ENCODE measurements around the gene RABGAP1.

The RABGAP1 gene

DNA sequence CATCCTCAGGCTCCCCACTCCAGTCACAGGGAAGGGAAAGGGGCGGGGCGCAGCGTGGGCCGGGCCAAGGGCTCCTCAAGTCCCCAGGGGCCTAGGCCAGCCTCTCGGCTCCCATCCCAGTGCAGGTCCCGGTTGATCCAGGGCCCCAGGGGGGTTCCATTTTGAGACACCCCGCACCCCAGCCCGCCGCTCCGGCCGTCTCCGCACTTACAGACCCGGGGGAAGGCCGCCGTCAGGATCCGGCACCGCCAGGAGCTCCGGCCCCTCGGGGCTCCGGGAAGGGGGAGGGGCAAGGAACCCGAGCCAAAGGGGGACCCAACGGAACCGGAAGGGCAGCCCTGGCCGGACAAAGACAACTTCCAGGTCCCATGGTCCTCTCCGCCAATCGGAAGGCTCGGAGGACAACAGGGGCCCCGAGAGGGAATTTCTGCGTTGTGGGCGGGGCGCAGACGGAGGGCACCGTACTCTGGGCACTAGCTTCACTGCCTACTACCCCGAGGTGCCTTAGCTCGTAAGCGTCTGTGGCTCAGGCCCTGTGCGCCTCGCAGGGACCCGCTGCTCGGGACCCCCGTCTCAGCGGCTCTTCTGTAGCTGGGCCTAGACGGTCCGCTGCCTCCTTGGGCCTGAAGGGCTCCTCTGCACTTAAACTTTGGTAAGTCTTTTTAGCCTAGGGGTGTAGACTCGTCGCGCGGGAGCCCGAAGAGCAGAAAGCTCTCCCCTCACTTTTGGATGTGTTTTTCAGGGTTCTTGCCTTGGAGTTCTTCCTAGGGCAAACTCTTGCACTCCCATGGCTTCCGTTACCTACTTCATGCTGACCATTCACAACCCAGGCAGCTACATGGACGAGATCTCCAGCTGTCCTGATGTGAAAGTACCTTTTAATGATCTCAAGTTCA, 9.3 kb upstream of the RABGAP1 start, which contains the start of gene ZBTB26:
ZBTB26 (minus strand) TSS at position 287 of the 896 bp plus-strand sequence. CDS start 11,578 bp downstream, outside the sequence.
- Mint-ChIP-seq H3K4me1 (ENCODE audit: low read depth) (peaks cover 21% of the 10 kb centered on the region), H3K36me3 (ENCODE audit: low read depth) (peaks cover 7% of the 10 kb centered on the region), H3K9me3 (no peaks in the 10 kb centered on the region), H3K4me3 (no peak within 1 kb of the TSS), H3K27ac (peak within 1 kb of the TSS; percentile 86), H3K27me3 (no peaks in the 10 kb centered on the region)

DNA sequence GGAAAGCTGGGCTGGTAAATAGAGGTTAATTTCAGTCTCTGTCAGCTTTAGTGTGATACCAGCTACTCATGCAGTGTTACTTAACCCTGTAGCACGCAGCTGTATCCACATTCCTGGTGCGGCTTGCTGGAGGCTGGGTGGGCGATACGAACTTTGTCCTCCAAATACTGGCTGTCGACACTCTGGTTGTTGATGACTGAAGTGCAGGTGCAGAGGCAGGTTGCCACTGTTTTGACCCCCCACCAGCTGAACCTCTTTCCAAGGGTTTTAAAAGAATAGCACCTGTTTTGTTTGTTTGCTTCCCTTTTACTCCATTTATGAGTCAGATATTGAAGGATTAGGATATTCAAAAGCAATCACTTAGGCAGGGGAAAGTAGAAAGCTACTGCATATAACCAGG, 4.4 kb upstream of the RABGAP1 start:
- Mint-ChIP-seq H3K9me3 (no peaks in the 10 kb centered on the region), H3K27me3 (no peaks in the 10 kb centered on the region), H3K27ac (no peak overlapping the region), H3K4me3 (no peak overlapping the region), H3K36me3 (ENCODE audit: low read depth) (peaks cover 28% of the 10 kb centered on the region), H3K4me1 (ENCODE audit: low read depth) (peaks cover 29% of the 10 kb centered on the region)

DNA sequence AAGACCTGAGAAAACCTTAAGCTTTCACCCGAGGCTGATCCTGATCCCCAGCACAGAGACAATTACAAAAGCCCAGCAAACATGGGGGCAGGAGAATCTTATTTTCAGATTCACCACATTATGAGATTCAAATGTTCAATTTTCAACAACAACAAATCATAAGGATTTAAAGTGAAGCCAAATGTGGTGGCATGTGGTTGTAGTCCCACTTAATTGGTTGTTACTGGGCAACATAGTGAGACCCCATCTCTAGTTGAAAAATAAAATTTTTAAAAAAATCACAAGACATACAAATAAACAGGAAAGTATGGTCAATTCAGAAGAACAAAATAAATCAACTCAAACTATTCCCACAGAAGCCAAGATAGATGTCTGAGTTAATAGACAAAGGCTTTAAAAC, 3.9 kb upstream of the RABGAP1 start:
- Mint-ChIP-seq H3K9me3 (no peaks in the 10 kb centered on the region), H3K4me1 (ENCODE audit: low read depth) (peaks cover 34% of the 10 kb centered on the region), H3K4me3 (no peak overlapping the region), H3K27ac (no peak overlapping the region), H3K36me3 (ENCODE audit: low read depth) (peaks cover 28% of the 10 kb centered on the region), H3K27me3 (no peaks in the 10 kb centered on the region)

DNA sequence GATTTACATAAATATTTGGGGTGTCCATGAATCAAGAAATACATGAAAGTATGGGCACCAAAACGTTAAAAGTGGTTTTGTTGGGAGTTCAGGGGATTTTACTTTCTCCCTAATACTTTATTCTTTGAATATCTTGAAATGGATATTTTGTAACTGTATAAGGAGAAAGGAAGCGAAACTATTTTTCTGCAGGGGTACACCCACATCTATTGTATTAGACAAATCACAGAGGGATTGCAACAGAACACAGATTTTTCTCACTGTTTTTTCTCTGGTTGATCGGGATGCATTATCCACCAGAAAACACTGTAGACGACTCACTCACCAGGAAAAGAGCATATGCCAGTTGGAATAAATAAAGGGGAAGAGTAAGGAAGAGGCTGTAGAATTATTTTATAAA, 1.2 kb upstream of the RABGAP1 start:
- Mint-ChIP-seq H3K4me1 (ENCODE audit: low read depth) (peaks cover 39% of the 10 kb centered on the region), H3K36me3 (ENCODE audit: low read depth) (peaks cover 28% of the 10 kb centered on the region), H3K27me3 (no peaks in the 10 kb centered on the region), H3K9me3 (no peaks in the 10 kb centered on the region), H3K27ac (no peak overlapping the region), H3K4me3 (peak overlapping the region; percentile 27)

DNA sequence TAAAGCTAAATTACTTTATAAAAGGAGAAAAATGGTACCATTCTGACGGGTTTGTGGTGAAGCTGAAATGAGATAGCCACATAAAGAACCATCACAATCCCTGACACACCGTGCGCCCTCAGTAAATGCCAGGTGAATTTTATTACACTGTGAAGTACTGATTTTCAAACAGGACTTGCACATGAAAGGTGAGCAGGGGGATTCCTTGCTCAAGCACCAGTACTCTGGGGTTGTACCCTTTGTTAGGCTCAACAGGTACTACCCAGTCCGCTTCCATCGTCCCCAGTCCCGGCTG, 419 bp upstream of the RABGAP1 start:
- no peaks in the 10 kb centered on the region for H3K9me3 Mint-ChIP-seq
- H3K4me1 Mint-ChIP-seq (ENCODE audit: low read depth) = peaks cover 41% of the 10 kb centered on the region
- H3K27me3 Mint-ChIP-seq = no peaks in the 10 kb centered on the region
- peak overlapping the region; percentile 84 for H3K27ac Mint-ChIP-seq
- H3K36me3 Mint-ChIP-seq (ENCODE audit: low read depth) = peaks cover 34% of the 10 kb centered on the region
- peak overlapping the region; percentile 91 for H3K4me3 Mint-ChIP-seq

DNA sequence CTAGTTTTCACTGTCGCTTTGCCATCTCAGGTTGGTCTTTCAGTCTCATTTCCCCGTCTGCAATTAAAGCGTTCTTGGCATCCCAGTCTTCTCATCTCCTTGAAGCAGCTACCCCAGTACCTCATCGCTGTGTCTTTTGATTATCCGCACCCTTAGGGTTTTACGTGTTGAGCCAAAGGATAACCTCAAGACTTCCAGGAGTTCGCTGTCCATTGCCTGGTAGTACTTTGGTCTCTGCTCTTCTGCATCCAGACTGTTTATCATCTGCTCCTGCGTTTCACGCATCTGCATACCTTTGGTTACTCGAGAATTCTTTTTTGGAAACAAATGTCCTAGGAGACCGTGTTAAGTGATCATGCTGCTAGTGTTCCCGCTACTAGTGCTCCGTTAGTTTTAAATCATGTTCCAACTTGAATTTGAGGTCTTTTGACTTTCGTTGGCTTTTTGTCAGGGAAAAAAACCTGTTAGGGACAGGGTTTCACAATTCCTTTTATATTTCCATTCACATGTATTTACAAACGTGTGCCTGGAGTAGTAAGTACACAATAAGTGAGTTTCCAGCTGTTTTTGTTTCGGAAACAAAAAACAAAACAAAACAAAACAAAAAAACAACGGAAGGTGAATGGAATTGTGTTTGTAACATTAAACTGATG, 888 bp downstream of the RABGAP1 start:
- Mint-ChIP-seq H3K4me3 (peak overlapping the region; percentile 91), H3K4me1 (ENCODE audit: low read depth) (peaks cover 46% of the 10 kb centered on the region), H3K36me3 (ENCODE audit: low read depth) (peaks cover 26% of the 10 kb centered on the region), H3K27ac (peak overlapping the region; percentile 91), H3K27me3 (no peaks in the 10 kb centered on the region), H3K9me3 (no peaks in the 10 kb centered on the region)

DNA sequence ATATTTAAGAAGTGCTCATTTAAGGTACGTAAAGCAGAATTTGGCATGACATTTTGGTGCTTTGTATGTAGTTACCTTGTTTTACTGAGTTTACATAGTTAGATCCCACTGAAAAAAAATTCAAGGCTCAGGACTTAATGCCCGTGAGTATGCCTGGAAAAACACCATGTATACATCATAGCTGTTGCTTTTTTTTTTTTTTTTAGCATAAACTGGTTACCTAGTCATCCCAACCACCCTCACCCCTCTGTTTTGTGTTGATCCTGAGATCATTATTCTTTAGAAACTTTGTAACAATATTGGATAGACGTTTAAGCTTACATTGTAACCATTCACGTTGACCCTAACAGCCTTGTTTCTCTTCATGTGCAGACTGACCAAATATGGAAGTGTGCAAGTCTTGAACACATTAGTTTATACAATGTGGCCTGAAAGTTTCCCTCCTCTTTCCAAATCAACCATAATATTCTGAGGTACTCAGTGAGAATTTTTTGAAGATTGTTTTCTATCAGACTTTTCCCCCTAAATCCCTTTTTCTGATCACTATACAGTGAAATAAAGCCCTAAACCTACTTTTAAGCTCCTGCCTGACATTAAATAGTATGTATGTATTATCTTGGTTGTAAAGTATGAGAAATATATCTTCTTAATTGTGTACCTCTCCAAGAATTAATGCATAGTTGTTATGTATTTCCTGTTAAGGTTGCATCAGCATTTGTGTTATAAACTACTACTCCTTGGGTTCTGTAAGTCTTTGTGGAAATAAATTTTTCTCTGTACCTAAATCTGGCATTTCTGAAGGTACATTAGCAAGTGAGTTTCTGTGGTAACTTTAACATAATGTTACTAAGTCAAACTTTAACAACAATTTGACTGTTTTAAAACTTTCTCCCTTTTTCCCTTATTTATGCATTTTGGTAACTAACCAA, 4.4 kb downstream of the RABGAP1 start:
- Mint-ChIP-seq H3K4me3 (no peak overlapping the region), H3K36me3 (ENCODE audit: low read depth) (peaks cover 7% of the 10 kb centered on the region), H3K4me1 (ENCODE audit: low read depth) (peaks cover 71% of the 10 kb centered on the region), H3K27ac (no peak overlapping the region), H3K9me3 (no peaks in the 10 kb centered on the region), H3K27me3 (no peaks in the 10 kb centered on the region)

DNA sequence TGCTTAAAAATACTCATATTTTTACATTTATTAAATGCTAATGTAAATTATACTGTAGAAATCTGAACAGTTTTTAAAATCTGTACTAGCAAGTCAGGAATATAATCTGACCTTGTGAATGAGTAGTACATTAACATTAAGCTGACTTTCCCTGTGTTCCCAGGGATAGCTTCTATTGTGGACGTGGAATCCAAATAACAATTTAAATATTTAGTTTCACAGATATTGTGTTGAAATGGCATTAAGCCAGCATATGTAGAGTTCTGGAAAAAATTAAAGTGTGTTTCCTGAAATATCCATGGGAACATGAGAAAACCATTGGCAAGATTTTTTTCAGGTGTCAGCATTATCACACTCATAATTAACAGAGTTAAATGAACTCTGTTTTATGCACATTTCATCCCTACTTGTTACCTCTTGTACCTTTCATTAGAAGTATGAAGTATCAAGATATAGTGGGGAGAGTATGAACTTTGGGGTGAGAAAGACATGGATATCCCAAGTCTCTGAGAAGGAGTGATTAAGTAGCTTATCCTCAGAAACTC, 5.7 kb downstream of the RABGAP1 start:
- no peaks in the 10 kb centered on the region for H3K27me3 Mint-ChIP-seq
- H3K9me3 Mint-ChIP-seq = no peaks in the 10 kb centered on the region
- H3K36me3 Mint-ChIP-seq (ENCODE audit: low read depth) = peaks cover 18% of the 10 kb centered on the region
- H3K4me1 Mint-ChIP-seq (ENCODE audit: low read depth) = peaks cover 72% of the 10 kb centered on the region
- no peak overlapping the region for H3K4me3 Mint-ChIP-seq
- H3K27ac Mint-ChIP-seq = no peak overlapping the region

DNA sequence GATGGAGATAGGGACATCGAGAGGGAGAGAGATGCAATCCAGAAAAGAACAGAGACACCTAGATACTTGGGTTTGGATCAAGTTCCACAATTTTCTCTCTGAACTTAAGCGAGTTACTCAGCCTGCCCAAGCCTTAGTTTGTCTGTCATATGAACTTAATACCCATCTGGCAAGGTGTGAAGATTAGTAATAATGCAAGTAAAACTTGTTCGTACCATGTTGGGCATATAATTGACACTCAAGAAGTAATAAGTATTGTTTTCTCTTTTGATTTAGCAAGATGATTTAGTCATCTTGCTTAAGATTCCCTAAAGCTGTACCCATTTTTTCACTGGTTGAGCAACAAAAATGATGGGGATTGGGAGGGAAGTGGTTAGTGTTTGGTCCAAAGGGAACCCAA, 7.5 kb downstream of the RABGAP1 start:
- Mint-ChIP-seq H3K4me1 (ENCODE audit: low read depth) (peaks cover 57% of the 10 kb centered on the region), H3K9me3 (no peaks in the 10 kb centered on the region), H3K4me3 (no peak overlapping the region), H3K27me3 (no peaks in the 10 kb centered on the region), H3K27ac (peak overlapping the region; percentile 69), H3K36me3 (ENCODE audit: low read depth) (peaks cover 18% of the 10 kb centered on the region)

DNA sequence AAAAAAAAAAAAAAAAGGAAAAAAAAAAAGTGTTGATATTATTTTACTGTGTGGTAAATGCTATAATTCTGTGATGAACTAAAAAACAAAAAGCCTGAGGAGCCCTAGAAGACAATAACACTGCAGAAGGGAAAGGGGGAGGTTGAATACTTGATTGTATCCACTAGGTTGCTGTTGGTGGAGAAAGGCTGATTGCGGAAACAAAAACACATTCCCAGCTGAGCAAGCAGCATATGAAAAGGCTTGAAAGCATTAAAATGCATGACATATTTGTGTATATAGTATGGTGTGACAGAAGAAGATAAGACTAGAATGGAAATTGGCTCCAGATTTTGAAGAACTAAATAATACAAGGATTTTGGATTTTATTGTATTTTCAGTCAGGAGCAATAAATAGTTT, 8.9 kb downstream of the RABGAP1 start:
- peaks cover 59% of the 10 kb centered on the region for H3K4me1 Mint-ChIP-seq (ENCODE audit: low read depth)
- no peaks in the 10 kb centered on the region for H3K27me3 Mint-ChIP-seq
- no peak overlapping the region for H3K4me3 Mint-ChIP-seq
- peaks cover 18% of the 10 kb centered on the region for H3K36me3 Mint-ChIP-seq (ENCODE audit: low read depth)
- no peak overlapping the region for H3K27ac Mint-ChIP-seq
- H3K9me3 Mint-ChIP-seq = no peaks in the 10 kb centered on the region

DNA sequence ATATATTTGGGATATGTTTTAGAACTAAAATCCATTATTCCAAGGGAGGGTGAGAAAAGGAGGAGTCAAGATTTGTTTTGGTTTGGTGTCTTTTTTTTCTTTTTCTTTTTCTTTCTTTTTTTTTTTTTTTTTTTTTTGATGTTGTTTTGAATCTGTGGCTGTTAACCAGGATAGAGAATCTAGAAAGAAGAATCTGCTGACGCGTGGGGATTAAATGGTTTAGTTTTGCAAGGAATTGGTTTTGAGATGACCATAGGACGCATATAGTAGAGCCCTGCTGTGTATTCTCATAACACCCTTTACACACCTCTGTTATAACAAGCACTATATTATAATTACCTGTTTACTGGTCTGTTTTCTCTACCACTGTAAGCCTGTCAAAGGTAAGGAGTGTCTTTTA, 9.4 kb downstream of the RABGAP1 start:
- Mint-ChIP-seq H3K27me3 (no peaks in the 10 kb centered on the region), H3K4me3 (no peak overlapping the region), H3K36me3 (ENCODE audit: low read depth) (peaks cover 13% of the 10 kb centered on the region), H3K4me1 (ENCODE audit: low read depth) (peaks cover 59% of the 10 kb centered on the region), H3K27ac (no peak overlapping the region), H3K9me3 (no peaks in the 10 kb centered on the region)

DNA sequence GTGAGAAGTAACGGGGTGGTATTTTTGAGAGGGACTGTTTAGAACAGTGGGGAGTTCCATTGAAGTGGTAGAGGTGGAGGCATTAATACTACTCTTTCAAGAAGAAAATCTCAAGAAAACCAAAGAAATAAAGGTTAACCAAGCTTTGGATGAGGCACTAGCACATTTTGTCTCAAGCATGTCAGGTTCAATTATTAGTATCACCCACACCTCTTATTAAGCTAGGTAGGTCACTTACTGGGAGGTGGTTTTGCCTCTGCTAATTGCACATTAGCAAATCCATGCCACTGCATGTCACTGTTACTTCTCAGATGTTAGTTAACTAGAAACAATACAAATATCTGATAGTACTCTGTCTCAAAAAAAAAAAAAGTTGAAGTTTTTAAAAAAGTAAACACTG, 10.2 kb downstream of the RABGAP1 start:
- H3K4me3 Mint-ChIP-seq = no peak overlapping the region
- no peak overlapping the region for H3K27ac Mint-ChIP-seq
- no peaks in the 10 kb centered on the region for H3K27me3 Mint-ChIP-seq
- H3K9me3 Mint-ChIP-seq = no peaks in the 10 kb centered on the region
- peaks cover 10% of the 10 kb centered on the region for H3K36me3 Mint-ChIP-seq (ENCODE audit: low read depth)
- peaks cover 56% of the 10 kb centered on the region for H3K4me1 Mint-ChIP-seq (ENCODE audit: low read depth)

DNA sequence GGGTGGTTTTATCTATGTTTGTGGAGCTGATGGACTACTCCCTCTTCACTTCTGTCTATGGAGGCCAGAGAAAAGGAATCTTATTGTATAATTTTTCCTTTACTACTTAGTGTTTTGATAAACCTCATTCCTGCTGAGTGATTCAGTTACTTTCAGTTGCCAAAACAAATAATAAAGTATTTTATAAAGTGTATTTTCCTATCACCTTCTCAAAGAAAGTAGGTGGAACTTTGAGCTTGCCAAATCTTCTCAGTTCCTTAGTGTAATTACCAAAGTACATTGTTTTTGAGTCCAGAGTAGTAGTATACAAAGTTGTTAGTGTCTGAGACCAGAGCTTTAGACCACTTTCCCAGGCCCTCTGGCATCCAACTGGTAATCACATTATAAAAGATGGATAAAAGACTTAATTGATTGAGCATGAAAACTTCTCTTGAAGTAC, 13.5 kb downstream of the RABGAP1 start:
- no peaks in the 10 kb centered on the region for H3K9me3 Mint-ChIP-seq
- H3K27ac Mint-ChIP-seq = no peak overlapping the region
- H3K4me3 Mint-ChIP-seq = no peak overlapping the region

DNA sequence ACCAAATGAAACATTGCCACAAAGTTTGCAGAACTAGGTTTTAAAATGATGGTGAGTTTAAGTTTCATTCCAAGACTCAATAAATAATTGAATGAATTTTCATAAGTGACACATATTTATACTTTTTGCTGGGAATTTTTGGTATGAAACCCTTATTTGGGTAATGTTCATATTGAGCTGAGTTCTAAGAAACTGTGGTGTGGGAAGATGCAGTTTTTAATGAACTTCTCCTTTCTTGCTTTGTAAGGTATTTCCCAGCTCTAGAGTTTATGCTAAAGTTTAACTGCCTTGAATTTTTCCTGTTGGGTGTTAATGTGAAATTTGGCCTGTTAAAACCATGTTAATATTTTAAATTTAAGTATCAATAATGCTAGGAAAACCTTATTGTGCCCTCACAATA, 15.1 kb downstream of the RABGAP1 start:
- H3K4me3 Mint-ChIP-seq = no peak overlapping the region
- peaks cover 20% of the 10 kb centered on the region for H3K4me1 Mint-ChIP-seq (ENCODE audit: low read depth)

More for the DNA sequence above, 13.5 kb downstream of the RABGAP1 start:
- Mint-ChIP-seq H3K27me3 (no peaks in the 10 kb centered on the region), H3K4me1 (ENCODE audit: low read depth) (peaks cover 33% of the 10 kb centered on the region), H3K36me3 (ENCODE audit: low read depth) (peaks cover 27% of the 10 kb centered on the region)

More for the DNA sequence above, 15.1 kb downstream of the RABGAP1 start:
- Mint-ChIP-seq H3K9me3 (no peaks in the 10 kb centered on the region), H3K27me3 (no peaks in the 10 kb centered on the region), H3K27ac (no peak overlapping the region), H3K36me3 (ENCODE audit: low read depth) (peaks cover 38% of the 10 kb centered on the region)

All from stimulated activated naive CD8-positive, alpha-beta T cell treated with anti-CD3 and anti-CD28 coated beads, Interleukin-15, Interleukin-2, amounts not matched to agents 100 ng/mL and 50 ng/mL, for 24 hours (primary cell).